CD4-positive, alpha-beta memory T cell (primary cell): ENCODE measurements around the gene TRABD2B. TPM values are rescaled to one million over a fixed set of nuclear protein-coding genes. Genes with fewer than 3 reads are reported as not detected.

Source experiments
- CTCF ChIA-PET: fragments of 350-600 bp; sonication (Branson Sonifier 250); formaldehyde crosslinking; loops from one replicate; lab custom pipeline; 2021; ENCODE audit warnings: inconsistent platforms; ENCODE audit not compliant: partially characterized antibody; lab: Charles Lee
- POLR2A ChIA-PET: fragments of 350-600 bp; sonication (Branson Sonifier 250); formaldehyde crosslinking; loops from one replicate; lab custom pipeline; 2021; ENCODE audit not compliant: partially characterized antibody; lab: Charles Lee
- DNase-seq, 5 donors: peaks; one replicate each; pipeline versions ENCODE4 v3.0.0 to v3.0.0-alpha.2; 2020 to 2022; ENCODE audit warnings: mixed read lengths in 1 of 5
- H3K27ac ChIP-seq: one replicate; pipeline ENCODE4 v1.7.0; 2013; ENCODE audit warnings: low read depth, low read length
- H3K27me3 ChIP-seq: 2 replicates; pipeline ENCODE4 v1.7.0; 2013; ENCODE audit warnings: mild to moderate bottlenecking, low read length, moderate library complexity; ENCODE audit not compliant: insufficient read depth
- H3K36me3 ChIP-seq: 2 replicates; pipeline ENCODE4 v1.7.0; 2013; ENCODE audit warnings: mild to moderate bottlenecking, low read length, moderate library complexity; ENCODE audit not compliant: insufficient read depth
- H3K4me1 ChIP-seq: 2 replicates; pipeline ENCODE4 v1.7.0; 2013; ENCODE audit warnings: mild to moderate bottlenecking, low read length, moderate library complexity; ENCODE audit not compliant: insufficient read depth
- H3K4me3 ChIP-seq, 2 donors: one replicate each; pipeline ENCODE4 v1.7.0; 2013; ENCODE audit warnings: low read length in 2 of 2, mild to moderate bottlenecking in 1 of 2
- H3K9me3 ChIP-seq, 2 donors: one replicate each; pipeline ENCODE4 v1.7.0; 2013; ENCODE audit warnings: low read length in 2 of 2, control low read depth in 1 of 2; ENCODE audit not compliant: control insufficient read depth in 1 of 2
- H3K27ac Mint-ChIP-seq, 7 donors: one replicate each; pipeline ENCODE4 v1.8.0; 2020 to 2021; ENCODE audit warnings: mixed read lengths in 7 of 7, mild to moderate bottlenecking in 6 of 7, inconsistent platforms in 3 of 7, moderate library complexity in 3 of 7
- H3K27me3 Mint-ChIP-seq, 2 donors: one replicate each; pipeline ENCODE4 v1.8.0; 2020 to 2021; ENCODE audit warnings: mixed read lengths in 2 of 2
- H3K36me3 Mint-ChIP-seq, 2 donors: one replicate each; pipeline ENCODE4 v1.8.0; 2020 to 2021; ENCODE audit warnings: mixed read lengths in 2 of 2, inconsistent platforms in 1 of 2, mild to moderate bottlenecking in 1 of 2
- H3K4me1 Mint-ChIP-seq, 4 donors: one replicate each; pipeline ENCODE4 v1.8.0; 2020 to 2021; ENCODE audit warnings: mixed read lengths in 4 of 4, mild to moderate bottlenecking in 1 of 4
- H3K4me3 Mint-ChIP-seq, 8 donors: one replicate each; pipeline ENCODE4 v1.8.0; 2020 to 2021; ENCODE audit warnings: mixed read lengths in 8 of 8, mild to moderate bottlenecking in 7 of 8, moderate library complexity in 6 of 8, inconsistent platforms in 3 of 8
- H3K9me3 Mint-ChIP-seq, 8 donors: one replicate each; pipeline ENCODE4 v1.8.0; 2020 to 2021; ENCODE audit warnings: mixed read lengths in 8 of 8, mild to moderate bottlenecking in 5 of 8, inconsistent platforms in 3 of 8, moderate library complexity in 1 of 8
- intact Hi-C: fragments of 100-400 bp; cut with micrococcal nuclease; formaldehyde crosslinking; loops from one replicate; pipeline ENCODE4 v1.15.1; 2023
- polyA plus RNA-seq, 2 donors: library from polyadenylated mRNA; unstranded; fragments of 300-500 nt; fragmentation: Illumina TruSeq; gene quantifications; one replicate each; pipeline ENCODE4 v1.2.3, GENCODE V29; 2021
- total RNA-seq, 2 experiments: library from RNA; stranded (reverse); gene quantifications; one replicate each; pipeline ENCODE4 v1.2.3, GENCODE V29; 2021

Gene TRABD2B
- total and polyA plus RNA-seq, 4 experiments from 2014 or later: not detected

DNA sequence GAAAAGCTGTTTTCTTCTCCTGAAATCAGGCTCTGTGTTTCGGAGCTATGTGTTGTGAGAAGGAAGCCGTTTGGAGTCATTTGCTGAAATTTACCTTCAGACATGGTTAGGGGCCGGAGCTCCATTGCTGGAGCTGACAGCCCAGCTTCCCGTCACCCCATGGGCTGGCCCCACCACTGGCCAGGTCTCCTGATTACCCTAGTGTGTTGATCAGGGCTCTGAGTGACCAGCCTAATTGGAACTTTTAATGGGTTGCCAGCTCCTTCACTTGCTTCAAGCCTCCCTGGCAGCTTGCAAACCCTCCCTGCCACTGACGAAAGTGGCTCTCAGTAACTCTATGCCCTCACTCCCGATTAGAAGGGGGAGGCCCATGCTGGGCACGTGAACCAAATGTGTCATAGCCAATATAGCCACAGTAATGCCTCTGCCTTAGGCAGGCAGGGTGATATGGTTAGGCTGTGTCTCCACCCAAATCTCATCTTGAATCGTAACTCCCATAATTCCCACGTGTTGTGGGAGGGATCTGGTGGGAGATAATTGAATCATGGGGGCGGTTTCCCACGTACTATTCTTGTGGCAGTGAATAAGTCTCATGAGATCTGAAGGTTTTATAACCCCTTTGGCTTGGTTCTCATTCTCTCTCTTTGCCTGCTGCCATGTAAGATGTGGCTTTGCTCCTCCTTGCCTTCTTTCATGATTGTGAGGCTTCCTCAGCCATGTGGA lies 224.1 kb downstream of the TRABD2B start:
- Histone ChIP-seq H3K4me1 (no peaks in the 10 kb centered on the region), H3K27me3 (no peaks in the 10 kb centered on the region), H3K27ac (no peak overlapping the region), H3K36me3 (no peaks in the 10 kb centered on the region), H3K4me3 (no peak overlapping the region), H3K9me3 (no peaks in the 10 kb centered on the region)
- Mint-ChIP-seq H3K4me1 (no peaks in the 10 kb centered on the region), H3K9me3 (peaks cover 0 to 2% (median 0%) of the 10 kb centered on the region in 8 donors), H3K27me3 (peaks cover 5 to 8% of the 10 kb centered on the region in 2 donors), H3K4me3 (no peak overlapping the region), H3K27ac (no peak overlapping the region), H3K36me3 (no peaks in the 10 kb centered on the region)
- ChIA-PET POLR2A (no interaction called here), CTCF (no interaction called here)
- intact Hi-C loops: no loop called here
- DNase-seq: no peak

DNA sequence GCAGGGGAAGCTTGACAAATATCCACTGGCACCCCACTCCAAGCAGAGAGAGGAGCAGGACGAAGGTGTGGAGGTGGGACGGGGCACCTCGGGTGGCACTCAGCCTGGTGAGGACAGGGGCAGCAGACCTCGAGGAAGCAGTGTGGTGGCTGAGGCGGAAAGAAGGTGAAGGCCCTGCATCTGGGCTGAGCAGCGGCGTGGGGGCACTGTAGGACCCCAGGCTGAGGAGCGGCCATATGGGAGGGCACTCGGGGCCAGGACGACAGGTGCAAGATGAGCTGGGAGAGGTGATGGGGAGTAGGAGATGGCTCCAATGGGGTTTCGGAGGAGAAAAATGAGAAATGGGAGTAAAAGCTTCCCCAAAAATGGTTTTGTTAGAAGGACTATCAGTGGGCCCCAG lies 224.9 kb downstream of the TRABD2B start:
- no peak overlapping the region for H3K27ac Mint-ChIP-seq
- no peaks in the 10 kb centered on the region for H3K27me3 ChIP-seq
- H3K36me3 ChIP-seq: no peaks in the 10 kb centered on the region
- peaks cover 5 to 8% of the 10 kb centered on the region in 2 donors for H3K27me3 Mint-ChIP-seq
- intact Hi-C loops: no loop called here
- H3K4me3 Mint-ChIP-seq: no peak overlapping the region
- no peak overlapping the region for H3K27ac ChIP-seq
- no peaks in the 10 kb centered on the region for H3K9me3 ChIP-seq
- ChIA-PET CTCF (no interaction called here), POLR2A (no interaction called here)
- peaks cover 0 to under 1% (median 0%) of the 10 kb centered on the region in 8 donors for H3K9me3 Mint-ChIP-seq
- no peaks in the 10 kb centered on the region for H3K36me3 Mint-ChIP-seq
- DNase-seq: no peak
- H3K4me3 ChIP-seq: no peak overlapping the region
- no peaks in the 10 kb centered on the region for H3K4me1 ChIP-seq
- no peaks in the 10 kb centered on the region for H3K4me1 Mint-ChIP-seq

DNA sequence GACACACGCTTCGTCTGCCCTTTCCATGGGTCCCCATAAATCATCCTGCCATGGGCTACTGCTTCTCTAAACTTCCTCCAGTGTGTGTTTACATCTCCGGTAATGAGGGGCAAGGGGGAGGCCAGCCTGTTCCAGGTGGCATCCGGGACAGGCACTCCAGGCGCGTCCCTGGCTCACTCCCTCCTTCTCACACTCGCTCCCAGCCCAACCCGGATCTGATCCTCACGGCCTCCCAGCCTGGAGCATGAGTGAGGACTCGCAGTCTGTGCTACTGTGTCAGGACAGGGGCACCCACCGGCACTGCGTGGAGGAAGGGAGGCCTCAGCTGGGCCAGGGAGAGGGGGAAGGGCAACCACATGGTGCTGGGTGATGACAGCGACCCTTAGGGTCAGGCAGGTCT lies 225.4 kb downstream of the TRABD2B start:
- intact Hi-C loops: no loop called here
- peaks cover 5 to 10% of the 10 kb centered on the region in 2 donors for H3K27me3 Mint-ChIP-seq
- no peaks in the 10 kb centered on the region for H3K36me3 Mint-ChIP-seq
- no peaks in the 10 kb centered on the region for H3K4me1 Mint-ChIP-seq
- Histone ChIP-seq H3K9me3 (no peaks in the 10 kb centered on the region), H3K27me3 (no peaks in the 10 kb centered on the region), H3K4me3 (no peak overlapping the region), H3K36me3 (no peaks in the 10 kb centered on the region), H3K27ac (no peak overlapping the region), H3K4me1 (no peaks in the 10 kb centered on the region)
- ChIA-PET CTCF (no interaction called here), POLR2A (no interaction called here)
- DNase-seq: no peak
- no peak overlapping the region for H3K27ac Mint-ChIP-seq
- no peaks in the 10 kb centered on the region for H3K9me3 Mint-ChIP-seq
- no peak overlapping the region for H3K4me3 Mint-ChIP-seq

DNA sequence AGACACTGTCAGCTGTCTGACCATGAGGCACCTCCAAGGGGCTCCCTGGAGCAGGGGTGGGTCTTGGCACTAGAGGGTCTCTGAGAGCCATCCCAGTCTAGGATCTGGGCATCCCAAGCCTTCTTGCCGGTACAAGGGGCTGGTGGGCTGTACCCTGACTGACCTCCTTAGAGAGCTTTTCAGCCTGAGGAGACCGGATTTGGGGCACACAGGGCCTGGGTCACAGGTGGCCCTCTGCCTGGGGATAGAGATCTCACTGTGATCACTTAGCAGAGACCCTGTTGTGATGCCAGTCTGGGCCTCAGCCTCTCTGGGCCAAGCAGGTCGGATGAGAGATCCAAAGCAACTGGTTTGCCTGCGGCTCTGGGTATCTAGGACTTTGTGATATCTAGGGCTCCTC lies 227.2 kb downstream of the TRABD2B start:
- Histone ChIP-seq H3K36me3 (no peaks in the 10 kb centered on the region), H3K4me1 (no peaks in the 10 kb centered on the region), H3K9me3 (no peaks in the 10 kb centered on the region), H3K27me3 (no peaks in the 10 kb centered on the region), H3K27ac (no peak overlapping the region), H3K4me3 (no peak overlapping the region)
- no peak for DNase-seq
- intact Hi-C loops: no loop called here
- Mint-ChIP-seq H3K4me1 (no peaks in the 10 kb centered on the region), H3K36me3 (no peaks in the 10 kb centered on the region), H3K27me3 (peaks cover 6 to 10% of the 10 kb centered on the region in 2 donors), H3K4me3 (no peak overlapping the region), H3K9me3 (no peaks in the 10 kb centered on the region), H3K27ac (no peak overlapping the region)
- ChIA-PET CTCF (no interaction called here), POLR2A (no interaction called here)

DNA sequence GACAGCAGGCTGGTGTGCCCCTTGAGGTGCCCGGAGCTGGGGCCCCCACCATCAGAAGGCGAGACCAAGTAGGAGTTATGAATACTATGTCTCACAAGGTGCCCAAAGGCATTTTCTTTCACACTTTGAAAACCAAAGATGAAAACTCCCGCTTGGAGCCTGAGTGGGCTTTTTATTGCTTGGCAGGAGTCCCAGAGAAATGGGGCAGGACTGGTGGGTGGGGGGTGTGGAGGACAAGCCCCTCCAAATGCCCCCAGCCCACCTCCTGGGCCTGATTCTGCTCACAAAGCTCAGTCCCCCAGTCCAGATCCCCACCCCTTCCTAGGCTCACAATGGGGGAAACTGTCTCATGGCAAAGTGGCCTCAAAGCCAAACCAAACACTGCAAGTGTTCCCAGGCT lies 227.9 kb downstream of the TRABD2B start:
- H3K4me3 Mint-ChIP-seq: no peak overlapping the region
- intact Hi-C loops: no loop called here
- Histone ChIP-seq H3K4me3 (no peak overlapping the region), H3K4me1 (no peaks in the 10 kb centered on the region), H3K27me3 (no peaks in the 10 kb centered on the region), H3K36me3 (no peaks in the 10 kb centered on the region), H3K9me3 (no peaks in the 10 kb centered on the region), H3K27ac (no peak overlapping the region)
- no peaks in the 10 kb centered on the region for H3K36me3 Mint-ChIP-seq
- ChIA-PET POLR2A (no interaction called here), CTCF (no interaction called here)
- no peak for DNase-seq
- H3K27me3 Mint-ChIP-seq: peaks cover 3 to 10% of the 10 kb centered on the region in 2 donors
- H3K9me3 Mint-ChIP-seq: no peaks in the 10 kb centered on the region
- no peaks in the 10 kb centered on the region for H3K4me1 Mint-ChIP-seq
- no peak overlapping the region for H3K27ac Mint-ChIP-seq

DNA sequence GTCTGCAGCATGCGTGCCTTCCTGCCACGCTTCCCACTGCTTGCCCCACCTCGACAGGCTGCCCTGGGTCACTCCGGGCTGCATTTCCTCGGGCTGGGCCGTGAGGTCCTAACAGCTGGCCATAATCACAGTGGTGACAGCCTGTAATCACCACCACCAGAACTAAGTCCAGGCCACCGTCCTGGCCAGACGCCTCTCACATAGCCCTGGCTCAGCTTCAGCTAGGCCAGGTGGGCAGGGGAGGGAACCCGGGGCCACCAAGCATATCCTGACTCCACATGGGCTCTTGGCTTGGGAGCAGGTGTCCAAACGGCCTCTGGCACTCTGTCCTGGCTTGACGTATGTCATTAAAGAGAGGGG lies 229.5 kb downstream of the TRABD2B start:
- Mint-ChIP-seq H3K4me1 (no peaks in the 10 kb centered on the region), H3K27ac (no peak overlapping the region), H3K9me3 (no peaks in the 10 kb centered on the region), H3K4me3 (no peak overlapping the region), H3K36me3 (no peaks in the 10 kb centered on the region), H3K27me3 (peaks cover 6 to 12% of the 10 kb centered on the region in 2 donors)
- ChIA-PET POLR2A (no interaction called here), CTCF (no interaction called here)
- Histone ChIP-seq H3K36me3 (no peaks in the 10 kb centered on the region), H3K4me3 (no peak overlapping the region), H3K27me3 (no peaks in the 10 kb centered on the region), H3K27ac (no peak overlapping the region), H3K9me3 (no peaks in the 10 kb centered on the region), H3K4me1 (no peaks in the 10 kb centered on the region)
- intact Hi-C loops: no loop called here
- no peak for DNase-seq

DNA sequence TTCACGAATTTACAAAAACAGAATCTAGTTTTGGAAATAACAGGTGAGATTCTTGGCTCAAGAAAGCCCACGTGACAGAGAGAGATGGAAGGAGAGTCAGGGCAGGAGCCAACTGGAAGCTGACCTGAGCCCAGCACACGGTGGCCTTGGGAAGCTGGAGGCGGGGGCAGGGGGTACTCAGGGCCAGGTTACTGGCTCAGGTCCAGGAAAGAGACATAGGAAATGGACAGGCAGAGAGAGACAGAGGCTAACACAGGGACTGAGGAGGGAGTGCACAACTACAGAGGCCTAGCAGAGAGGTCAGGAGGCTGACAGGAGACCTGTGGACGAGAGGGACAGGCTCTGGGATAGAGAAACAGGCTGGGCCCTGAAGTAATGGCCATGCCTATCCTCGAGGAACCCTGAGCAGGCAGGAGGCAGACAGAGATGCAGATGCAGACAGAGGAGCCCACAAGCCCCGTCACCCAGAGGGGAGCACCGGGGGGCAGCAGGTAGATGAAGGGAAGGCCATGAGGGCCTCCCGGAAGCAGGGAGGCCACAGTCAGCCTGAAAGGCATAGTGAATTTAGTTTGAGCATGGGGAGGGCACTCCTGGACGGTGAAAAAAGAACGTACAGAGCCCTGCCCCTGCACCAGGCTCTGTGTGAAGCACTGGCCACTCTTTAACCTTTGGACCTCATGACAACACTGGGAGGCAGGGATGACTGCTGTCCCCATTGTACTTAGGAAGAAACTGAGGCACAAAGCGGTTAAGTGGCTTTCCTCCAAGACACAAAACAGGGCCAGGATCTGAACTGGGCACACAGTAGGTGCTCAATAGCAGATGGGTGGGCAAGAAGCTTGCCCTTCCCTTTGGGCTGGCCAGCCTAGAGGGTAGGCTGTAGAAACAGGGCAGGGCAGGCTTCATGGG lies 230.1 kb downstream of the TRABD2B start:
- no peaks in the 10 kb centered on the region for H3K4me1 Mint-ChIP-seq
- H3K4me3 ChIP-seq: no peak overlapping the region
- H3K36me3 Mint-ChIP-seq: no peaks in the 10 kb centered on the region
- no peak for DNase-seq
- intact Hi-C loops: no loop called here
- no peak overlapping the region for H3K4me3 Mint-ChIP-seq
- ChIA-PET POLR2A (no interaction called here), CTCF (interaction anchor here (0.9 kb wide), 1 partner anchor 12 kb away, joined by 3 read pairs; no protein-coding TSS in a partner anchor)
- no peaks in the 10 kb centered on the region for H3K36me3 ChIP-seq
- no peaks in the 10 kb centered on the region for H3K9me3 ChIP-seq
- no peaks in the 10 kb centered on the region for H3K4me1 ChIP-seq
- no peaks in the 10 kb centered on the region for H3K27me3 ChIP-seq
- no peak overlapping the region for H3K27ac ChIP-seq
- no peak overlapping the region for H3K27ac Mint-ChIP-seq
- peaks cover 5 to 12% of the 10 kb centered on the region in 2 donors for H3K27me3 Mint-ChIP-seq
- H3K9me3 Mint-ChIP-seq: no peaks in the 10 kb centered on the region
